Hypothalamus (tissue), 51 donors: ENCODE measurements around the gene TMEM151A.
"Not testable (repeated sequence)": the region's sequence is repeated elsewhere in the genome, so short reads cannot be mapped to it uniquely, and the experiment has no call there.

ENCODE experiments used
- DNase-seq, 51 donors: peaks; one replicate each; lab custom pipeline; 2025; lab: John Stamatoyannopoulos, UW

Gene TMEM151A

GRCh38 chr11:66297610-66298009, 5.9 kb downstream of the TMEM151A start:
- no peak for DNase-seq

- no peak for DNase-seq
Observed at GRCh38 chr11:66299186-66299585, 7.5 kb downstream of the TMEM151A start.

- no peak for DNase-seq
Observed at GRCh38 chr11:66302656-66303055, 11.0 kb downstream of the TMEM151A start.

- no peak for DNase-seq
Observed at GRCh38 chr11:66309475-66309874, 17.8 kb downstream of the TMEM151A start.

GRCh38 chr11:66310324-66310723, 18.6 kb downstream of the TMEM151A start:
- no peak for DNase-seq

- not testable (repeated sequence) for DNase-seq
Observed at GRCh38 chr11:66310803-66311440, 19.2 kb downstream of the TMEM151A start.

GRCh38 chr11:66311470-66311964, 19.8 kb downstream of the TMEM151A start:
- DNase-seq: no peak

- peak in 50 of 51 donors; percentile 45 to 96 (median 75) for DNase-seq
Observed at GRCh38 chr11:66311965-66312548, 20.4 kb downstream of the TMEM151A start.

- DNase-seq: peak; percentile 48 to 97 (median 88)
Observed at GRCh38 chr11:66312549-66313320, 21.0 kb downstream of the TMEM151A start.

- DNase-seq: no peak
Observed at GRCh38 chr11:66313321-66314185, 21.9 kb downstream of the TMEM151A start.

GRCh38 chr11:66314186-66314501, 22.4 kb downstream of the TMEM151A start:
- no peak for DNase-seq

- DNase-seq: no peak
Observed at GRCh38 chr11:66314561-66315497, 23.1 kb downstream of the TMEM151A start.

GRCh38 chr11:66315498-66315885, 23.8 kb downstream of the TMEM151A start:
- no peak for DNase-seq

GRCh38 chr11:66315921-66316811, 24.5 kb downstream of the TMEM151A start:
- no peak for DNase-seq

GRCh38 chr11:66316849-66317251, 25.2 kb downstream of the TMEM151A start, which contains the start of gene CD248:
Gene CD248 (minus strand): TSS chr11:66317044. CDS start chr11:66317027, 17 bp downstream.
- peak in 16 of 51 donors; percentile 13 to 51 (median 28) for DNase-seq

- DNase-seq: peak in 3 of 51 donors; percentile 15 to 26 (median 22)
Observed at GRCh38 chr11:66317322-66317722, 25.6 kb downstream of the TMEM151A start.

GRCh38 chr11:66317723-66318599, 26.3 kb downstream of the TMEM151A start:
- DNase-seq: peak in 2 of 51 donors; percentile 16 to 23
